Progenitor cell of endocrine pancreas (in vitro differentiated cells): ENCODE data around the gene GGNBP2. TPM values are rescaled to one million over a fixed set of nuclear protein-coding genes. Genes with fewer than 3 reads are reported as not detected.
"Not testable (repeated sequence)": the region's sequence is repeated elsewhere in the genome, so short reads cannot be mapped to it uniquely, and the experiment has no call there.

Experiments used
- DNase-seq: peaks from one replicate; pipeline ENCODE4 v3.0.0; 2021; ENCODE audit warnings: low spot score; ENCODE audit not compliant: unreplicated experiment
- H3K27ac Mint-ChIP-seq: 2 replicates; pipeline ENCODE4 v1.8.0; 2021; ENCODE audit warnings: mild to moderate bottlenecking, moderate library complexity, mixed read lengths
- H3K27me3 Mint-ChIP-seq: 2 replicates; pipeline ENCODE4 v1.8.0; 2021; ENCODE audit warnings: mixed read lengths
- H3K36me3 Mint-ChIP-seq: 2 replicates; pipeline ENCODE4 v1.8.0; 2022; ENCODE audit warnings: mixed read lengths; ENCODE audit not compliant: insufficient read depth
- H3K4me1 Mint-ChIP-seq: 2 replicates; pipeline ENCODE4 v1.8.0; 2021; ENCODE audit warnings: low read depth, mixed read lengths
- H3K4me3 Mint-ChIP-seq: 2 replicates; pipeline ENCODE4 v1.8.0; 2021; ENCODE audit warnings: low read depth, mild to moderate bottlenecking, moderate library complexity, mixed read lengths
- H3K9me3 Mint-ChIP-seq: 2 replicates; pipeline ENCODE4 v1.8.0; 2021; ENCODE audit warnings: low read depth, mixed read lengths
- total RNA-seq: library from RNA; stranded (reverse); gene quantifications from 2 replicates; pipeline ENCODE4 v1.2.1, GENCODE V29; 2021
- TF ChIP-seq, protein P1 (sequence below): fragments of 200-600 bp; sonication (generic); IDR thresholded peaks from one replicate; pipeline ENCODE4 v1.5.0; 2021; ENCODE audit warnings: antibody characterized with exemption, mild to moderate bottlenecking; ENCODE audit not compliant: unreplicated experiment

GGNBP2 gene
- total RNA-seq, 1 donor from 2014 or later, result 74.2 TPM

DNA sequence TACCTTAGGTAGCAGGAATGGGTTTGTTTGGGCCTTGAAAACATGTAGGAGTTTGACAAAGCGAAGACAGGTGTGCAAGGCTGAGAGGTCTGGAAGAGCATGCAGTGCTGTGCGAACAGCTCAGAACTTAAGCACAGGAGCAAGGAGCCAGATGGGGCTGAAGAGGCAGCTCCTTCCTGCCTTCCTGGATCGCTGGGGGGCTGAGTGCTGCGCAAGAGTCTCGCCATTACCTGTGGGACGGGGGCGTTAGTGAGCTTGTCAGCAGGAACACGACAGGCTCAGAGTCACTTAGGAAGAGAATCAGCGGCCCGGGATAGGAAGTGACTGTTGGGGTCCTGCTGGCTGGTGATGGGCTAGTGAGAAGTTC, 56.2 kb downstream of the GGNBP2 start:
- H3K4me3 Mint-ChIP-seq, result peak overlapping the region; percentile 86
- peaks cover 3% of the 10 kb centered on the region for H3K36me3 Mint-ChIP-seq
- H3K27me3 Mint-ChIP-seq, result no peaks in the 10 kb centered on the region
- no peak for DNase-seq
- TF ChIP-seq, protein P1, sequence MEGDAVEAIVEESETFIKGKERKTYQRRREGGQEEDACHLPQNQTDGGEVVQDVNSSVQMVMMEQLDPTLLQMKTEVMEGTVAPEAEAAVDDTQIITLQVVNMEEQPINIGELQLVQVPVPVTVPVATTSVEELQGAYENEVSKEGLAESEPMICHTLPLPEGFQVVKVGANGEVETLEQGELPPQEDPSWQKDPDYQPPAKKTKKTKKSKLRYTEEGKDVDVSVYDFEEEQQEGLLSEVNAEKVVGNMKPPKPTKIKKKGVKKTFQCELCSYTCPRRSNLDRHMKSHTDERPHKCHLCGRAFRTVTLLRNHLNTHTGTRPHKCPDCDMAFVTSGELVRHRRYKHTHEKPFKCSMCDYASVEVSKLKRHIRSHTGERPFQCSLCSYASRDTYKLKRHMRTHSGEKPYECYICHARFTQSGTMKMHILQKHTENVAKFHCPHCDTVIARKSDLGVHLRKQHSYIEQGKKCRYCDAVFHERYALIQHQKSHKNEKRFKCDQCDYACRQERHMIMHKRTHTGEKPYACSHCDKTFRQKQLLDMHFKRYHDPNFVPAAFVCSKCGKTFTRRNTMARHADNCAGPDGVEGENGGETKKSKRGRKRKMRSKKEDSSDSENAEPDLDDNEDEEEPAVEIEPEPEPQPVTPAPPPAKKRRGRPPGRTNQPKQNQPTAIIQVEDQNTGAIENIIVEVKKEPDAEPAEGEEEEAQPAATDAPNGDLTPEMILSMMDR, result no peak
- H3K27ac Mint-ChIP-seq, result peak overlapping the region; percentile 80
- peaks cover 19% of the 10 kb centered on the region for H3K4me1 Mint-ChIP-seq
- H3K9me3 Mint-ChIP-seq, result no peaks in the 10 kb centered on the region

DNA sequence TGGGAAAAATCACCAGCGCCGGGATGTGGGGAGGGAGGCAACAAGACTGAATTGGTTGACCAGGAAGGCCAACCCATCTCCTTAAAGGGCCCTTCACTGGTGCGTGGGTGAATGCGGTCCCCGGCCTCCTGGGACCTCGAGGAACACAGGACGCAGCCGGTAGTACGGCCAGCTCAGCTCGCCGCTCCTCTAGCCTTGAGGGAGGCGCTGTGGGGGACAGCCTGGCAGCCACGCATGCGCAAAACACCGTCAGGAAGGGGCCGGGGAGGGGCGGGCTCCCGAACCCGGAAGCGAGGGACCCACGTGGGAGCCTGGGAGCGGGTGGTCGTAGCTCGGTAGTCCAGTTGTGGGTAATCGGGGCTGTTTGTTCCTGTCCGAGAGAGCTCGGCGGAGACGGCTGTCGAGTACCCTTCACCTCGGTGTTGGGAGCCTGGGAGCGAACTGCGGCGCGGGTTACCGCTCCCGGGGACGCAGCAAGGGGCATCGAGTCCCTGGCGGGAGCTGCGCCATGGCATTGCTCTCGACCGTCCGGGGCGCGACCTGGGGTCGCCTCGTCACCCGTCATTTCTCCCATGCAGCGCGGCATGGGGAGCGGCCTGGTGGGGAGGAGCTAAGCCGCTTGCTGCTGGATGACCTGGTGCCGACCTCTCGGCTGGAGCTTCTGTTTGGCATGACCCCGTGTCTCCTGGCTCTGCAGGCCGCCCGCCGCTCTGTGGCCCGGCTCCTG, 56.7 kb downstream of the GGNBP2 start, which contains the start of gene MRM1:
Gene MRM1 (plus strand): TSS at position 281 of the 727 bp plus-strand sequence. CDS start 228 bp downstream, at position 509.
- TF ChIP-seq, protein P1, result no peak
- Mint-ChIP-seq H3K9me3 (no peaks in the 10 kb centered on the region), H3K27ac (peak within 1 kb of the TSS; percentile 80), H3K36me3 (peaks cover 5% of the 10 kb centered on the region), H3K4me3 (peak within 1 kb of the TSS; percentile 86), H3K4me1 (peaks cover 19% of the 10 kb centered on the region), H3K27me3 (no peaks in the 10 kb centered on the region)
- peak; percentile 90 for DNase-seq

DNA sequence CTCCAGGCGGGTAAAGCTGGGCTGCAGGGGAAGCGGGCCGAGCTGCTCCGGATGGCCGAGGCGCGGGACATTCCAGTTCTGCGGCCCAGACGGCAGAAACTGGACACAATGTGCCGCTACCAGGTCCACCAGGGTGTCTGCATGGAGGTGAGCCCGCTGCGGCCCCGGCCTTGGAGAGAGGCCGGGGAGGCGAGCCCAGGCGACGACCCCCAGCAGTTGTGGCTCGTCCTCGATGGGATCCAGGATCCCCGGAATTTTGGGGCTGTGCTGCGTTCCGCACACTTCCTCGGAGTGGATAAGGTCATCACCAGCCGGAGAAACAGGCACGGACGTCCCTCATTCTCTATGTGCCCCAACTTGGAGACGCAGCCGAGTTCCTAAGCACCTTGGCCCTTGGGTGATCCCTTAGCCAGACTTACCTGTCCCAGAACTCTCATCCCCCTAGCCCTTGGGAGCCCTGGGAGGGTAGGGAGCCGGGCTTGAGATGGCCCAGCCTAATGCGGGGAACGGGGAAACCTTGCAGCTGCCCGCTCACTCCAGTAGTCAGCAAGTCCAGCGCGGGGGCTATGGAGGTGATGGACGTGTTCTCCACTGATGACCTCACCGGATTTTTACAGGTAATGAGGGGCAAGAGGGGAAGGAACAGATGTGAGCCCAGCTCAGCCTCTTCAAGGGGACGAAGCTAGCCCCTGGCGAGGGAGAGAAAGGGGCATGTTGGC, 57.5 kb downstream of the GGNBP2 start:
- Mint-ChIP-seq H3K36me3 (peaks cover 5% of the 10 kb centered on the region), H3K9me3 (no peaks in the 10 kb centered on the region), H3K4me3 (peak overlapping the region; percentile 86), H3K4me1 (peaks cover 19% of the 10 kb centered on the region), H3K27me3 (no peaks in the 10 kb centered on the region), H3K27ac (peak overlapping the region; percentile 80)
- TF ChIP-seq, protein P1, result no peak
- DNase-seq, result no peak

DNA sequence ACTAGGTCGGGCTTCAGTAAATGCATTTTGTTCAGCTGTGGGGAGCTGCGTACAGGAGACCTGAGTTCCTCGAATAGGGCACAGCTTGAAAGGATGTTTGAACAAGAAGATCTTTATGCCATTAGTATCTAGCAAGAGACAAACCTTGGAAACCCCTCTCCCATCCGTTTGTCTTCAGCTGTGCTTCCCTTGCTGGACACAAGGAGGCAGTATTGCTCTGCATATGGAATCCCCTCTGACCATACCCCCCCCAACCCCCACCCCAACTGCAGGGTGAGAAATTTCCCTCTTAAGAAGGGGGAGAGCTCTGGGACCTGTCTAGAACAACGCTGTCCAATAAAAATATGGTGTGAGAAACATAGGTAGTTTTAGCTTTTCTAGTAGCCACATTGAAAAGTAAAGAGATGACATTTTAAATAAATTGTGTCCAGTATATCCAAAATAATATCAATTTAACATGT, 58.2 kb downstream of the GGNBP2 start:
- H3K9me3 Mint-ChIP-seq, result no peaks in the 10 kb centered on the region
- H3K4me3 Mint-ChIP-seq, result peak overlapping the region; percentile 86
- no peak overlapping the region for H3K27ac Mint-ChIP-seq
- peak; percentile 45 for DNase-seq
- peaks cover 19% of the 10 kb centered on the region for H3K4me1 Mint-ChIP-seq
- no peaks in the 10 kb centered on the region for H3K27me3 Mint-ChIP-seq
- TF ChIP-seq, protein P1, result peak; percentile 88
- H3K36me3 Mint-ChIP-seq, result peaks cover 6% of the 10 kb centered on the region

DNA sequence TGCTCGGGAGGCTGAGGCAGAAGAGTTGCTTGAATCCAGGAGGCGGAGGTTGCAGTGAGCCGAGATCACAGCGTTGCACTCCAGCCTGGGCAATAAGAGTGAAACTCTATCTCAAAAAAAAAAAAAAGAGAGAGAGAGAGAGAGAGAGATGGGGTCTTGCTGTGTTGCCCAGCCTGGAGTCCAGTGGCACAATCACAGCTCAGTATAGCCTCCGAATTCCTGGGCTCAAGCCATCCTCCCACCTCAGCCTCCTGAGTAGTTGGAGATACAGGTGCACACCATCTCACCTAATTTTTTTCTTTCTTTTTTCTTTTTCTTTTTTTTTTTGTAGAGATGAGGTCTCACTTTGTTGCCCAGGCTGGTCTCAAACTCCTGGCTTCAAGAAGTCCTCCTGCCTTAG, 60.3 kb downstream of the GGNBP2 start:
- DNase-seq, H3K27ac Mint-ChIP-seq: not testable (repeated sequence)

More for the DNA sequence above, 60.3 kb downstream of the GGNBP2 start:
- H3K27me3 Mint-ChIP-seq, H3K4me3 Mint-ChIP-seq, H3K9me3 Mint-ChIP-seq, H3K36me3 Mint-ChIP-seq: not testable (repeated sequence)
- H3K4me1 Mint-ChIP-seq, result peaks cover 19% of the 10 kb centered on the region
